Left hindlimb (tissue), 1 donor: Measurements from ENCODE around the gene IP6K1.
"Not testable (repeated sequence)": the region's sequence is repeated elsewhere in the genome, so short reads cannot be mapped to it uniquely, and the experiment has no call there.

Experiments used
- DNase-seq: peaks from one replicate; pipeline ENCODE4 v3.0.0-alpha.2; 2018

IP6K1 gene

DNA sequence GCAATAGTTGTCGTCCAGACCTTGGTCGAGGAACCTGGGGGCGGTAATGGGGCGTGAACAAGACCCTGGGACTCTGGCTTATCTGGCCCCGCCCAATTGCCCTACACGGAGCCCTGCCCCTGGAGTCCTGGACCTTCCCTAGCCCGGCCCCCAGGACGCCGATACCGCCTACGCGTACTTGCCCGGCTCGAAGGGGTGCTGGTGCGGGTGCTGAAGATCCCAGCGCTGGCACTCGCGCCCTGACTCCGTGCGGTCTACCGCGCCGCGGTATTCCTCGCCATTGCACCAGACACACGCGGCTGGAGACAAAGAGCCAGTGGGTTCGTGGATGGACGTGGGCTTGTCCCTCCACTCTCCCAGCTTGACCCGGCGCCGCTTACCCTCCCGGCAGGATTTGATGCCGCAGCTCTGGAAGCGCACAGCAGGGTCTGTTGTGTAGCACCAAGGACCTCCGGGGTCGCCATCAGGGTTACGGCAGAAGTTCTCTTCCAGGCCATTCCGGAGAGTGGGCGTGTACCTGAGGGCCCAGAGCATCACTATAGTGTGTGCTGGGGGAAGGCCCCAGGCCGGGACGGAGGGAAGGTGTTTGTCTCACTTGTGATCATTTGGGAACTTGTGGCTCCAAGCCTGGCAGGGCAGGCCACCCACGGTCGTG, 99.4 kb downstream of the IP6K1 start:
- not testable (repeated sequence) for DNase-seq

DNA sequence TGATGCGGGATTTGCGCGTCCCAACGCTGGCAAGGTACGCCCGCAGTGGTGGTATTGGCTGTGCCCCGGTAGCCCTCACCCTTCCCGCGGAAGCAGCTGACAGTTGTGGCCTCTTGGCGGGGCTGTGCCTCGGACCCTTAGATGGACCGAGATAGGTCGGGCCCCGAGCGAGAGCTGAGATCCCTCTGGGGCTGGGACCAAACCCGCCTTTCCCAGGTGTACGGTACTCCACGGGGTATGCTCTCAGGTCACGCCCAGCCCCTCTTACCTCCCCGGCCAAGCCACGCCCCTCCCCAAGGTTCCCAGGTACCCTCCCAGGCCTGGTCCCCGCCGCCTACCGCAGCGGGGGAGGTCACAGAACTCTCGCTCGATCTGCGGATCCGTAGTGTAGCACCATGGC, 100.0 kb downstream of the IP6K1 start:
- DNase-seq: not testable (repeated sequence)

GRCh38 chr3:49685846-49686245, 100.5 kb downstream of the IP6K1 start:
- not testable (repeated sequence) for DNase-seq

DNA sequence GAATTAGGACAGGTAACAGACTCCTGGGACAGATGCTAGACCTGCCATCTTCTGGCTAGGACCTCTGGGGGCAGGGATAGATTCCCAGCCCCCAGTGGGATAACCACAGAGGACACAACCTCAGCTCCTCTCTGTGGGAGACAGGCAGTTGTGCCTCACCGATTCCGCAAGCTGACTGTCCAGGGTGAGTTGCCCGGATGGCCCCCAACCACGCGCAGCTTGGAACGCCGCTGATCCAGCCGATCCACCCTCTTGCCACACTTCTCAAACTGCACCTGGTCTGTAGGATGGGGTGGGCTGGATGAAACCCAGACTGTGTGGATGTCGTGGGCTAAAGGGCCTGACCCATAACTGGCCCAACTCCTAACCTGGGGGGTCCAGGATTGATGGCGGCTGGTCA, 101.2 kb downstream of the IP6K1 start:
- not testable (repeated sequence) for DNase-seq

GRCh38 chr3:49684453-49684852, 101.9 kb downstream of the IP6K1 start:
- DNase-seq: not testable (repeated sequence)

DNA sequence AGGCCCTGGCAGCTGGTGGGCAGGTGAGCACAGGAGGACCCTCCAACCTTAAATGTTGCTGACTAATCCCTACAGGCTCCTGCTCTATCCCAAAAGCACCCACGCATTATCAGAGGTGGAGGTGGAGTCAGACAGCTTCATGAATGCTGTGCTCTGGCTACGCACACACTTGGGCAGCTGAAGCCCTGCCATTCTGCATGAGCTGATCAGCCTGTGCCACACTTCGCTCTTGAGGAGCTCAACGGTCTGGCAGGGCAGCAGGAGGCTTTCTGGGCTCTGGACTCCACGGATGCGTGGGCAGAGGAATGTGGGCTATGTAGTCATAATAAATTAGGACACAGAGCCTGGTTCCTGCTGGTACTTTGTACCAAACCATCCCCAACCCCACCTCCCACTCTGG, 103.2 kb downstream of the IP6K1 start:
- DNase-seq: no peak

DNA sequence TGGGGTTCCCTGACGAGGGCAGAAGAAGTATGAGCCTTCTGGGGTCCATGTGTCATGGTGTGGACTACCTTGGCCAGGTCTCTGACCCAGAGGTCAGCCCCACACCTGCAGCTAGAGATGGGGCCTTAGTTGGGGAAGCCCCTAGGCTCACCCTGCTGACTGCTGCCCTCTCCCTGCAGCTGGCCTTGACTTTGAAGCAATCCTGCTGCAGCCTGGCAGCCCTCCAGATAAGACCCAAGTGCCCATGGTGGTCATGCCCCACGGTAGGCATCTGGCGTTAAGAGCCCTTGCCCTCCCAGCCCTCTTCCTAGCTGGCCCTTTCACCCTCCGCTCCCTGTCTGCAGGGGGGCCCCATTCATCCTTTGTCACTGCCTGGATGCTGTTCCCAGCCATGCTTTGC, 104.8 kb downstream of the IP6K1 start:
- DNase-seq: no peak

GRCh38 chr3:49681232-49681522, 105.2 kb downstream of the IP6K1 start:
- no peak for DNase-seq

- DNase-seq: no peak
These were observed 105.7 kb downstream of the IP6K1 start for GRCh38 chr3:49680493-49681231.

DNA sequence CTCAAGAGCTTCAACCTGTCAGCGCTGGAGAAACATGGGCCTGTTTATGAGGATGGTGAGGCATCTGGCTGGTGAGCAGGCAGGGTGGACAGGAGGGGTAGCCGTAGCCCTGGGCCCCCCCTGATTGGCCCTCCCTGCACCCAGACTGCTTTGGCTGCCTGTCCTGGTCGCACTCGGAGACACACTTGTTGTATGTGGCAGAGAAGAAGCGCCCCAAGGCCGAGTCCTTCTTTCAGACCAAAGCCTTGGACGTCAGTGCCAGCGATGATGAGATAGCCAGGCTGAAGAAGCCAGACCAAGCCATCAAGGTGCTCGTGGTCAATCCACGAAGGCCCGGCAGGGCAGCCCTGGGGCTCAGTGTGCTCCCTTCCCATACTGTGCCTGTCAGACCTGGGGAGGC, 110.4 kb downstream of the IP6K1 start:
- no peak for DNase-seq

DNA sequence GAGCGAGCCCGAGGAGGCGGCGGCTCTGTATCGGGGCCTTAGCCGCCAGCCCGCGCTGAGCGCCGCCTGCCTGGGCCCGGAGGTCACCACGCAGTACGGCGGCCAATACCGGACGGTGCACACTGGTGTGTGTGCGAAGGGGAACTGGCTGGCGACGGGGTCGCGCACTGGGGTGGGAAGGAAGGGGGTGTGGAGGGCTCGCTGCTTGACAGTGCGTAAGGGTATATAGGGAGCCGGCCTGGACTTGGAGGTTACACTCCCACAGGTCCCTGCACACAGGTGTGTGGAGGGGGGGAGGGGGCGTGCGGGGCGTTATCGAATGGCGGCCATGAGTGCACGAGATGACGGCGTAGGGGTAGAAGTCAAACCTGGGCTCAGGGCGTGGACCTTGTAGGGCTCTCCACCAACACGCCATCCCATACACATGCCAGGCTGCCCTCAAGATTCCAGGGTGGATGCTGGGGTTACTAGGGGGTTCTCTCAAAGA, 111.8 kb downstream of the IP6K1 start:
- DNase-seq: no peak
